Measurements from ENCODE around the gene C10orf95. TPM values are rescaled to one million over a fixed set of nuclear protein-coding genes. Genes with fewer than 3 reads are reported as not detected.

The C10orf95 gene
- total RNA-seq, 1 experiment from 2014 or later, result 0.21 TPM

DNA sequence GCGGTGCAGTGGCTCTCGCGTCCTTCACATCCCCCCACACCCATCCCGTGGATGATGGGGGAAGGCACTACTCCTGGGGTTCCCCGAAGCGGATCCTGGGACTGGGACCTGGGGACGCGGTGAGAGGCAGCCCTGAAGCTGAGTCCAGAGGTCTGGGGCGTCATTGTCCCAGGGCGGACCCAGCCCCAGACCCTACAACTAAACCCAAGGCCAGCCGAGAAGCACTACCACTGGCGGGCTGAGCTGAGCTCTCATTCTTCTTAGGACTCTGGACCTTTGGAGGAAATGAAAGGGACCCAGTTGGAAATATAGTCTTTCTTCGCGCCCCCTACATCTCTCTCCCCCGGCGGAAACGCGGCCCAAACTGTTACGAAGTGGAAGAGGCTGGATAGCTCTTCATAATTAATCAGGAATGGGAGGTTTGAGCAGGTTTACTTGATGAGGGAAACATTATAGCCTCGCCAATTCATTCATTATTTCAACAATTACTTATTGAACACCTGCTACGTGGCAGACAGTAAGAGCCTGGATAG lies 31.1 kb downstream of the C10orf95 start:
- Histone ChIP-seq H3K27me3 (ENCODE audit: control insufficient read depth, insufficient read depth, low read length) (no peaks in the 10 kb centered on the region), H3K27ac (ENCODE audit: low read length) (peak overlapping the region; percentile 98), H3K4me3 (ENCODE audit: low read depth in 2 of 2, low read length in 2 of 2) (peak overlapping the region; percentile 91 to 94), H3K4me1 (ENCODE audit: control insufficient read depth, insufficient read depth, low read length) (peaks cover 11% of the 10 kb centered on the region), H3K36me3 (ENCODE audit: control insufficient read depth, insufficient read depth, low read length) (peaks cover 9% of the 10 kb centered on the region; the same call in 1 of the 2 replicates), H3K9me3 (ENCODE audit: control insufficient read depth, insufficient read depth, low read depth, low read length) (no peaks in the 10 kb centered on the region)
- intact Hi-C loops (cut with micrococcal nuclease; ENCODE audit: unreplicated experiment), result no loop called here
- in situ Hi-C loops (cut with HindIII; ENCODE audit: low pct_unique_long_range_greater_than_20kb, low sequenced_read_pairs), result no loop called here
- BruUV-seq (replicated peaks), result no TSS peak
- ChIA-PET POLR2A (interaction anchor here (0.6 kb wide), 1 partner anchor 503 kb away, joined by 3 read pairs; no protein-coding TSS in a partner anchor), CTCF (interaction anchor here (0.5 to 2.2 kb wide), 5 partner anchors 10 to 21 kb away, joined by 3 to 14 read pairs (median 7); no protein-coding TSS in a partner anchor)
- no peak for ATAC-seq
- DNase-seq (ENCODE audit: low read depth, low spot score), result no peak
- TF ChIP-seq, protein P1, sequence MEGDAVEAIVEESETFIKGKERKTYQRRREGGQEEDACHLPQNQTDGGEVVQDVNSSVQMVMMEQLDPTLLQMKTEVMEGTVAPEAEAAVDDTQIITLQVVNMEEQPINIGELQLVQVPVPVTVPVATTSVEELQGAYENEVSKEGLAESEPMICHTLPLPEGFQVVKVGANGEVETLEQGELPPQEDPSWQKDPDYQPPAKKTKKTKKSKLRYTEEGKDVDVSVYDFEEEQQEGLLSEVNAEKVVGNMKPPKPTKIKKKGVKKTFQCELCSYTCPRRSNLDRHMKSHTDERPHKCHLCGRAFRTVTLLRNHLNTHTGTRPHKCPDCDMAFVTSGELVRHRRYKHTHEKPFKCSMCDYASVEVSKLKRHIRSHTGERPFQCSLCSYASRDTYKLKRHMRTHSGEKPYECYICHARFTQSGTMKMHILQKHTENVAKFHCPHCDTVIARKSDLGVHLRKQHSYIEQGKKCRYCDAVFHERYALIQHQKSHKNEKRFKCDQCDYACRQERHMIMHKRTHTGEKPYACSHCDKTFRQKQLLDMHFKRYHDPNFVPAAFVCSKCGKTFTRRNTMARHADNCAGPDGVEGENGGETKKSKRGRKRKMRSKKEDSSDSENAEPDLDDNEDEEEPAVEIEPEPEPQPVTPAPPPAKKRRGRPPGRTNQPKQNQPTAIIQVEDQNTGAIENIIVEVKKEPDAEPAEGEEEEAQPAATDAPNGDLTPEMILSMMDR (IDR thresholded peaks at IDR 0.05), result no peak
- peak in 1 of 2 experiments; percentile 75 for TF ChIP-seq REST (IDR thresholded peaks at IDR 0.05; ENCODE audit: insufficient read depth in 1 of 2, low read depth in 2 of 2, low read length in 1 of 2)

DNA sequence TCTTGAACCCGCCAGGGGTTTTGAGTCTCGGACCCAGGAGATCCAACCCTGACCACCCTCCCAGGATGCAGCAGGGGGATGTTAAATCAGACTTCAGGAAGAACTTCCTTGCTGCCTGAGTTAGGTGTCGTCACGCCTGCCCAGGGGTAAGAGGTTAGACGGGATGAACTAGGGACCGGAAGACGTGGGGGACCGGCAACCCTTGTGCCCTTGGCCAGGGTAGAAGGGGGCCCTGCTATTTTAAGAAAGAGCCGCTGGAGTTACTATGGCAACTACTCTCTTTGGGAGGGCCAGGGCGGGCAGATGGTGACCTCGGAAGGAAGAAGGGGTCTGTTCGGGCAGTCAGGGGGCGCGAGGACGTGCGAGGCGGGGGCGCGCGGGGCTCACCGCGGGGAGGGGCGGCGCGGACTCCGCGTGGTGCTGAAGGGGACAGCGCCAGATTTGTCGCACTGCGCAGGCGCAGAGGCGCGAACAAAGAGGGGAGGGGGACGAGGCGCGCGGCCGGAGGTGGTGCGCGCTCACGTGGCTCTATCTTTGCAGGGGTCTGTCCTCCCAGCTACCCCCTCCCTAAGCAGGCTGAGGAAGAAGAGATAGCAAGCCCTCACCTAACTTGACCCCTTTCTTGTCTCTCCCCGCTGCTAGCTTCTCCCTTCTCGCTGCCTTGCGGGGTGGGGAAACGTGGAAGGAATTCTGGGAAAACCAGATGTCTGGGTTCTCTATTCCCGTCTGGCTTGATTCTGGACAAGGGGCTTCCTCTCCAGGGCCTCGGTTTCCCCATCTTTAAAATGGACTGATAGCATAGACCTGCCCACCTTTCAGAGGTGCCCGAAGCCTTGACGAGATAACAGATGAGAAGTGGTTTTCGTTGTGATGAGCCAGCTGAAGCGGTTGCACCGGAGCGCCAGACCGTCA lies 31.8 kb downstream of the C10orf95 start:
- peak; percentile 96 to 99 for TF ChIP-seq REST (IDR thresholded peaks at IDR 0.05; ENCODE audit: insufficient read depth in 1 of 2, low read depth in 2 of 2, low read length in 1 of 2)
- TF ChIP-seq TCF7L2 (IDR thresholded peaks at IDR 0.05; ENCODE audit: low read depth, low read length), result no peak
- CTCF ChIA-PET, result interaction anchor here (0.8 to 2.2 kb wide), 4 partner anchors 10 to 20 kb away, joined by 3 to 14 read pairs (median 6); no protein-coding TSS in a partner anchor
- DNase-seq (ENCODE audit: low read depth, low spot score), result no peak
- intact Hi-C loops (cut with micrococcal nuclease; ENCODE audit: unreplicated experiment), result no loop called here
- peaks cover 9% of the 10 kb centered on the region; the same call in 1 of the 2 replicates for H3K36me3 ChIP-seq (ENCODE audit: control insufficient read depth, insufficient read depth, low read length)
- no peaks in the 10 kb centered on the region for H3K27me3 ChIP-seq (ENCODE audit: control insufficient read depth, insufficient read depth, low read length)
- peaks cover 11% of the 10 kb centered on the region for H3K4me1 ChIP-seq (ENCODE audit: control insufficient read depth, insufficient read depth, low read length)
- peak overlapping the region; percentile 91 to 94 for H3K4me3 ChIP-seq (ENCODE audit: low read depth in 2 of 2, low read length in 2 of 2)
- in situ Hi-C loops (cut with HindIII; ENCODE audit: low pct_unique_long_range_greater_than_20kb, low sequenced_read_pairs), result no loop called here
- BruUV-seq (replicated peaks), result no TSS peak
- POLR2A ChIA-PET, result no interaction called here
- peak overlapping the region; percentile 98 for H3K27ac ChIP-seq (ENCODE audit: low read length)
- no peak for ATAC-seq
- H3K9me3 ChIP-seq (ENCODE audit: control insufficient read depth, insufficient read depth, low read depth, low read length), result no peaks in the 10 kb centered on the region

Measured in Panc1 (cell line).